Astrocyte (in vitro differentiated cells and primary cell): ENCODE data around the gene S100A12. TPM values are rescaled to one million over a fixed set of nuclear protein-coding genes. Genes with fewer than 3 reads are reported as not detected.

Experiments used
- DNase-seq: peaks from one replicate; pipeline ENCODE4 v3.0.0-alpha.2; 2010; ENCODE audit warnings: low read depth
- FAIRE-seq: peaks from 2 replicates; lab custom pipeline; 2011; peaks lifted over from hg19 to GRCh38; lab: Jason Lieb, UNC
- H2AFZ ChIP-seq: 2 replicates; pipeline ENCODE4 v1.6.0; 2012; ENCODE audit warnings: low read depth, low read length, inconsistent platforms
- H3K27ac ChIP-seq: 2 replicates; pipeline ENCODE4 v1.5.1; 2011; ENCODE audit warnings: low read depth, low read length, inconsistent platforms
- H3K27me3 ChIP-seq: 2 replicates; pipeline ENCODE4 v1.6.0; 2011; ENCODE audit warnings: low read length, inconsistent platforms; ENCODE audit not compliant: insufficient read depth
- H3K36me3 ChIP-seq: 2 replicates; pipeline ENCODE4 v1.5.1; 2011; ENCODE audit warnings: low read length, inconsistent platforms; ENCODE audit not compliant: insufficient read depth
- H3K4me1 ChIP-seq: 2 replicates; pipeline ENCODE4 v1.5.1; 2011; ENCODE audit warnings: low read length, inconsistent platforms; ENCODE audit not compliant: insufficient read depth
- H3K4me2 ChIP-seq: 2 replicates; pipeline ENCODE4 v1.6.0; 2012; ENCODE audit warnings: low read length, inconsistent platforms
- H3K4me3 ChIP-seq: 2 replicates; pipeline ENCODE4 v1.5.1; 2011; ENCODE audit warnings: low read depth, mild to moderate bottlenecking, low read length, inconsistent platforms; ENCODE audit not compliant: insufficient read depth
- H3K79me2 ChIP-seq: 2 replicates; pipeline ENCODE4 v1.6.0; 2012; ENCODE audit warnings: mild to moderate bottlenecking, low read length, inconsistent platforms; ENCODE audit not compliant: insufficient read depth
- H3K9ac ChIP-seq: 2 replicates; pipeline ENCODE4 v1.6.0; 2012; ENCODE audit warnings: mild to moderate bottlenecking, low read length, inconsistent platforms
- H3K9me3 ChIP-seq: 2 replicates; pipeline ENCODE4 v1.5.1; 2012; ENCODE audit warnings: low read depth, mild to moderate bottlenecking, low read length, inconsistent platforms; ENCODE audit not compliant: insufficient read depth
- H4K20me1 ChIP-seq: 2 replicates; pipeline ENCODE4 v1.6.0; 2012; ENCODE audit warnings: low read length, inconsistent platforms; ENCODE audit not compliant: insufficient read depth
- H3K27ac Mint-ChIP-seq: one replicate; pipeline ENCODE4 v1.8.0; 2021; ENCODE audit warnings: mild to moderate bottlenecking, mixed read lengths; ENCODE audit not compliant: unreplicated experiment
- H3K27me3 Mint-ChIP-seq: one replicate; pipeline ENCODE4 v1.8.0; 2021; ENCODE audit warnings: low read depth, mixed read lengths; ENCODE audit not compliant: unreplicated experiment
- H3K36me3 Mint-ChIP-seq: one replicate; pipeline ENCODE4 v1.8.0; 2021; ENCODE audit warnings: low read depth, mixed read lengths; ENCODE audit not compliant: unreplicated experiment
- H3K4me1 Mint-ChIP-seq: one replicate; pipeline ENCODE4 v1.8.0; 2021; ENCODE audit warnings: low read depth, mixed read lengths; ENCODE audit not compliant: unreplicated experiment
- H3K4me3 Mint-ChIP-seq: one replicate; pipeline ENCODE4 v1.8.0; 2021; ENCODE audit warnings: mild to moderate bottlenecking, moderate library complexity, mixed read lengths; ENCODE audit not compliant: unreplicated experiment
- H3K9me3 Mint-ChIP-seq: one replicate; pipeline ENCODE4 v1.8.0; 2021; ENCODE audit warnings: mild to moderate bottlenecking, mixed read lengths; ENCODE audit not compliant: unreplicated experiment
- EZH2 ChIP-seq: IDR thresholded peaks from 2 replicates; pipeline ENCODE4 v1.6.1; 2012; ENCODE audit warnings: mild to moderate bottlenecking, low read length, inconsistent platforms; ENCODE audit not compliant: insufficient read depth
- total RNA-seq: library from RNA; stranded (reverse); gene quantifications from 2 replicates; pipeline ENCODE4 v1.2.1, GENCODE V29; 2021
- TF ChIP-seq, protein P1 (sequence below): IDR thresholded peaks from 2 replicates; pipeline ENCODE4 v1.5.1; 2011; ENCODE audit warnings: low read depth, mild to moderate bottlenecking, inconsistent platforms, low read length, moderate library complexity; ENCODE audit not compliant: insufficient read depth

Gene S100A12
- total RNA-seq, 1 donor from 2014 or later: not detected

- no peak overlapping the region for H3K9ac ChIP-seq
- H3K79me2 ChIP-seq: no peaks in the 10 kb centered on the region
- no peak overlapping the region for H3K27ac Mint-ChIP-seq
- no peak overlapping the region for H3K27ac ChIP-seq
- H3K36me3 Mint-ChIP-seq: no peaks in the 10 kb centered on the region
- H3K4me2 ChIP-seq: no peak overlapping the region
- H3K4me1 Mint-ChIP-seq: peaks cover 15% of the 10 kb centered on the region
- FAIRE-seq (no peak), DNase-seq (no peak)
- H4K20me1 ChIP-seq: no peaks in the 10 kb centered on the region
- TF ChIP-seq, protein P1, sequence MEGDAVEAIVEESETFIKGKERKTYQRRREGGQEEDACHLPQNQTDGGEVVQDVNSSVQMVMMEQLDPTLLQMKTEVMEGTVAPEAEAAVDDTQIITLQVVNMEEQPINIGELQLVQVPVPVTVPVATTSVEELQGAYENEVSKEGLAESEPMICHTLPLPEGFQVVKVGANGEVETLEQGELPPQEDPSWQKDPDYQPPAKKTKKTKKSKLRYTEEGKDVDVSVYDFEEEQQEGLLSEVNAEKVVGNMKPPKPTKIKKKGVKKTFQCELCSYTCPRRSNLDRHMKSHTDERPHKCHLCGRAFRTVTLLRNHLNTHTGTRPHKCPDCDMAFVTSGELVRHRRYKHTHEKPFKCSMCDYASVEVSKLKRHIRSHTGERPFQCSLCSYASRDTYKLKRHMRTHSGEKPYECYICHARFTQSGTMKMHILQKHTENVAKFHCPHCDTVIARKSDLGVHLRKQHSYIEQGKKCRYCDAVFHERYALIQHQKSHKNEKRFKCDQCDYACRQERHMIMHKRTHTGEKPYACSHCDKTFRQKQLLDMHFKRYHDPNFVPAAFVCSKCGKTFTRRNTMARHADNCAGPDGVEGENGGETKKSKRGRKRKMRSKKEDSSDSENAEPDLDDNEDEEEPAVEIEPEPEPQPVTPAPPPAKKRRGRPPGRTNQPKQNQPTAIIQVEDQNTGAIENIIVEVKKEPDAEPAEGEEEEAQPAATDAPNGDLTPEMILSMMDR: no peak
- no peak for TF ChIP-seq EZH2
- H3K4me3 Mint-ChIP-seq: no peak overlapping the region
- H3K4me1 ChIP-seq: no peaks in the 10 kb centered on the region
- no peaks in the 10 kb centered on the region for H3K27me3 ChIP-seq
- no peak overlapping the region for H3K4me3 ChIP-seq
- H3K9me3 Mint-ChIP-seq: peaks cover 3% of the 10 kb centered on the region
- H3K36me3 ChIP-seq: no peaks in the 10 kb centered on the region
- H3K27me3 Mint-ChIP-seq: peaks cover 20% of the 10 kb centered on the region
- no peak overlapping the region for H2AFZ ChIP-seq
- H3K9me3 ChIP-seq: no peaks in the 10 kb centered on the region
Measured at GRCh38 chr1:153340356-153340755, 35.1 kb downstream of the S100A12 start.

- Histone ChIP-seq H3K36me3 (no peaks in the 10 kb centered on the region), H3K9ac (no peak overlapping the region), H3K27me3 (no peaks in the 10 kb centered on the region), H3K9me3 (no peaks in the 10 kb centered on the region), H4K20me1 (no peaks in the 10 kb centered on the region), H3K79me2 (no peaks in the 10 kb centered on the region), H3K4me2 (no peak overlapping the region), H2AFZ (no peak overlapping the region), H3K27ac (no peak overlapping the region), H3K4me1 (no peaks in the 10 kb centered on the region), H3K4me3 (no peak overlapping the region)
- no peak for FAIRE-seq
- Mint-ChIP-seq H3K27ac (no peak overlapping the region), H3K4me3 (no peak overlapping the region), H3K36me3 (no peaks in the 10 kb centered on the region), H3K4me1 (peaks cover 15% of the 10 kb centered on the region), H3K9me3 (peaks cover 3% of the 10 kb centered on the region), H3K27me3 (peaks cover 17% of the 10 kb centered on the region)
- no peak for DNase-seq
- no peak for TF ChIP-seq EZH2
- TF ChIP-seq, protein P1: no peak
Measured at GRCh38 chr1:153339802-153340201, 35.6 kb downstream of the S100A12 start.

DNA sequence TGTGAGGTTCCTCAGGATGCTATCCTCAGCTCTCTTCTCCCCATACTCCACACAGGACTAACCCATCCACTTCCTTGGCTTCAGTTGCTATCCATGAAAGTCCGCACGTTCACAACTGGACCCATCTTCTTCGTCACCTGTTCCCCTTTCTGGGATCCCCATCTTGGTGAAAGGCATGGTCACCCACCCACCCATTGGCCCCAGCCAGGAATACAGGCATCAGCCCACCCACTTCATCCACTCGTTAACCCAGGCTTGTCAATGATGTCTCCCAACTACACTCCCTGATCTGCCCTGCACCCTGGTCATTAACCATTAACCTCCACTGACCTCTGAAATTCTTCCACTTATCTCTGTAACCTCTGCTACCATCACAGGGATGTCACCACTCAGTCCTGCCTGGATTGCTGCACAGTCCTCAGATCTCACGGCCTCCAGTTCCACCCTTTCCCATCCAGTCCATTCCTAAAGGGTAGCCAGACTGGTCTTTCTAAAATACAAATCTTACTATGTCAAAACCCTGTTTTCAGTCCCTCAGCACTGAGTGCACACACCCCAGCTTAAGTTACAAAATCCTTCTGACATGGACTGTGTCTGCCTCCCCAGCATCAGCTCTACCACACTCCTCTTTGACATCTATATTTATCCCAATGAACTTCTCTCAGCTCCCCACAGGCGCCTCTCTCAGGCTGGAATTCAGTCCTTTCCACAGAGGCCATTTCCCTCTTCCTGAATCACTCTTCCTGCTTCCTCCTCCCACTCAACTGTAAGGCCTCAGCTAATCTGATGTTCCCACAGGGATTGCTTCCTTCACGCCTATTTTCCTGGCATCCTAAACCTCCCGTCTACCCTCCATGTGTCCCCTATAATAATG lies 37.2 kb downstream of the S100A12 start:
- Histone ChIP-seq H2AFZ (no peak overlapping the region), H3K79me2 (no peaks in the 10 kb centered on the region), H3K36me3 (no peaks in the 10 kb centered on the region), H3K9me3 (no peaks in the 10 kb centered on the region), H3K27me3 (no peaks in the 10 kb centered on the region), H4K20me1 (no peaks in the 10 kb centered on the region), H3K4me1 (no peaks in the 10 kb centered on the region), H3K4me2 (no peak overlapping the region), H3K27ac (no peak overlapping the region), H3K4me3 (no peak overlapping the region), H3K9ac (no peak overlapping the region)
- H3K4me3 Mint-ChIP-seq: no peak overlapping the region
- DNase-seq: no peak
- TF ChIP-seq, protein P1: no peak
- no peak for TF ChIP-seq EZH2
- H3K9me3 Mint-ChIP-seq: peaks cover 3% of the 10 kb centered on the region
- no peak overlapping the region for H3K27ac Mint-ChIP-seq
- peaks cover 8% of the 10 kb centered on the region for H3K4me1 Mint-ChIP-seq
- peaks cover 6% of the 10 kb centered on the region for H3K27me3 Mint-ChIP-seq
- no peak for FAIRE-seq
- no peaks in the 10 kb centered on the region for H3K36me3 Mint-ChIP-seq
